T-helper 2 cell treated with Interferon-gamma antibody and Interleukin-4, amounts not matched to agents 100 ng/mL and 5 ng/mL, for 36 hours (primary cell): ENCODE results near the gene LIME1. TPM values are rescaled to one million over a fixed set of nuclear protein-coding genes. Genes with fewer than 3 reads are reported as not detected.

Experiments
- intact Hi-C: fragments of 100-400 bp; cut with micrococcal nuclease; formaldehyde crosslinking; loops from one replicate; pipeline ENCODE4 v1.15.1; 2023
- total RNA-seq: library from RNA; stranded (reverse); gene quantifications from 2 replicates; pipeline ENCODE4 v1.2.3, GENCODE V29; 2022

LIME1 gene, protein sequence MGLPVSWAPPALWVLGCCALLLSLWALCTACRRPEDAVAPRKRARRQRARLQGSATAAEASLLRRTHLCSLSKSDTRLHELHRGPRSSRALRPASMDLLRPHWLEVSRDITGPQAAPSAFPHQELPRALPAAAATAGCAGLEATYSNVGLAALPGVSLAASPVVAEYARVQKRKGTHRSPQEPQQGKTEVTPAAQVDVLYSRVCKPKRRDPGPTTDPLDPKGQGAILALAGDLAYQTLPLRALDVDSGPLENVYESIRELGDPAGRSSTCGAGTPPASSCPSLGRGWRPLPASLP
- total RNA-seq, result 185 and 193 TPM in 2 replicates

DNA sequence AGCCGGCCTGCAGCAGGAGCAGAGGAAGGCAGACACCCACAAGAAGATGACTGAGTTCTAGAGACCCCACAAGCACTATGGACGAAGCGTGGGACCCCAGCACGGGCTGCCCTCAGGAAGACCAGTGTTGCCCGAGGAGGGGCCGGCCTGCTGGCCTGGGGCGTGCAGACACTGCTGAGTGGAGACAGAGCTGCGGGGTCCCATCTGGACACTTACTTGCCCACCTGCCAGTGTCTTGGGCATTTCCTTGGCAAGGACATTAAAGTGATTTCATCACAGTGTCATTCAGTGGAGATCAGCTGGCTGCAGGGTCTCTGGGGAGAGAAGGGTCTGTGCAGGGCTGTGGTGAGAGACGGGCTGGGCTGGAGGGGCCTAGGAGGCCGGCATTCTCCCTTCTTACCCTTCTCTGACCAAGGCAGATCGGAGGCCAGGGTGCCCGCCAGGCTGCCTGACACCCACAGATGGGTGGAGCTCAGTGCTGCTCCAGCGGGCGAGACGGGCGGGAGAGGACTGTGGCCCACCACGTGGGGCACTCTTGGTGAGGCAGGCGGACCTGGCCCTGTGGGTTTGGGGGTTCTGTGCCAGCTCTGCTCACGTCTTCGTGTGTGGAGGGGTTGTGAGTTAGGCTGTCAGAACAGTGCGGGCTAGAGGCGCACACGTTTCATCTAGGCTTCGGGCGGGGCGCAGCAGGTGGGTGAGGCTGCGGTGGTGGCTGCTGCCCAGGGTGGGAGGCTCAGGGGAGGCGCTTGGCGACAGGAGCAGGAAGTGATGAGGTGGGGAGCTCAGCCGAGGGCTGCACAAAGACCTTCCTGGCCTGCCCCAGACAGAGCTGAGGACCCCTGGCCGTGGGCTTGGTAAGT lies at the start of gene LIME1:
TSS of gene LIME1 (plus strand) at position 806 of the 860 bp plus-strand sequence. CDS start 886 bp downstream, outside the sequence.
- intact Hi-C loops, result loop anchor here (2.0 to 10.0 kb wide), 3 partner anchors 29 to 129 kb away; partner anchors contain the start of genes ABHD16B, ARFRP1 and TPD52L2

GRCh38 chr20:63687419-63688178 lies 48.9 kb upstream of the LIME1 start:
- intact Hi-C loops, result no loop called here

DNA sequence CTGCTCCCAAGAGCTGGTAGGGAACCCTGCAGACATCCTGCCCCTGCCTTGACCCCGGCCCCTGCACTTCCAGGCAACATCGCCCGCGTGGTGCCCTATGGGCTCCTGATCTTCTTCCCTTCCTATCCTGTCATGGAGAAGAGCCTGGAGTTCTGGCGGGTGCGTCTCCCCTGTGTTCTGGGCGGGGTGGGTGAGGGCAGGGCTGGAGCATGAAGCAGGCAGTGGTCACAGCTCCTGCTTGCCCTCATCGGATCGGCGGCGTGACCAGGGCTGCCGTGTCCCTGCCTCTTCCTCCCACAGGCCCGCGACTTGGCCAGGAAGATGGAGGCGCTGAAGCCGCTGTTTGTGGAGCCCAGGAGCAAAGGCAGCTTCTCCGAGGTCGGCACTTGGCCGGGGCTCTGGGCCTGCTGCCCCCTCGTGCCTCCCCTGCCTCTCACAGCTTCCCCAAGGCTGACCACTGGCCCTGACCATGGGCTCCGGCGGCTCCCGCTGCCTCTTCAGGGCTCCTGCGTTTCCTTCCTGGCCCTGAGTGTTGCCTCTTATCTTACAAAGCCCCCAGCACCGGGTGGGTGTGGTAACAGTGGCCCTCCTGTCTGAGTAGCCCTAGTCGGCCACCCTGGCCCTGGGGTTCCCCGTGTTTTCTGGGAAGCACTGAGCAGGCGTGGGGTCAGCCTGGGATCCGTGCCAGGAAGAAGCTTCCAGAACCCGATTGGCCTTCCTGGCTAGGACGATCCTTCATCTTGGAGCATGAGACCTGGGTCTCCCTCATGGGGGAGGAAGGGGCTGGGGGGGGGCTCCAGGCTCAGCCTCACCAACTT lies 48.0 kb upstream of the LIME1 start:
- intact Hi-C loops, result no loop called here

DNA sequence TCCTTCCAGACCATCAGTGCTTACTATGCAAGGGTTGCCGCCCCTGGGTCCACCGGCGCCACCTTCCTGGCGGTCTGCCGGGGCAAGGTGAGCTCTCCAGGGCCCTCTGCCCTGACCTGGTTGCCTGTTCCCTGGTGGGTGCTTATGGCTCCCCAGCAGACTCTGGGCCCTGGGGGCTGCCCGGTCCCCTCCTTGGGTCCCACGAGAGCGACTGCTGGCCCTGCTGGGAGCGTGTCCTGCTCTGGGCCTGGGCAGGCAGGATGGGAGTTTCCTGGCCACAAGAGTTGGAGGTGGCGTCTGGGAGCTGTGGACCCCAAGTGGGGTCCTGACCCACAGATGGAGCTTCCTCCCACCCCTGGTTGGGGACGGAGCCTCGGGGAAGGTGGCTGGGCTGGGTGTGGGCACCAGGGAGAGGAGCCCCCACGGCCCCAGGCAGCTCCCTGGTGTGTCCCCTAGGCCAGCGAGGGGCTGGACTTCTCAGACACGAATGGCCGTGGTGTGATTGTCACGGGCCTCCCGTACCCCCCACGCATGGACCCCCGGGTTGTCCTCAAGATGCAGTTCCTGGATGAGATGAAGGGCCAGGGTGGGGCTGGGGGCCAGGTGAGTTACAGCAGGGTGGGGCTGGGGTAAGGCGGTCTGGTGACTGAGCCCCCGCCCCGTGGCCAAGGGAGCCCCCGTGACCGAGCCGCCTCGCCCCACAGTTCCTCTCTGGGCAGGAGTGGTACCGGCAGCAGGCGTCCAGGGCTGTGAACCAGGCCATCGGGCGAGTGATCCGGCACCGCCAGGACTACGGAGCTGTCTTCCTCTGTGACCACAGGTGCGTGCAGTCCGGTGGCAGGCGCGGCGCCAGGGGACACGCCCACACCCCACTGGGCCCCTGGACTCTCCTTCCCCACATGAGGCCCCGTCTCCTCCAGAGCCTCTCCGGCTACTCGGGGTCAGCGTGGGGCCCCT lies 47.1 kb upstream of the LIME1 start:
- intact Hi-C loops, result no loop called here

GRCh38 chr20:63690003-63690897 lies 46.2 kb upstream of the LIME1 start:
- intact Hi-C loops, result no loop called here

GRCh38 chr20:63690898-63691710 lies 45.4 kb upstream of the LIME1 start:
- intact Hi-C loops, result no loop called here

DNA sequence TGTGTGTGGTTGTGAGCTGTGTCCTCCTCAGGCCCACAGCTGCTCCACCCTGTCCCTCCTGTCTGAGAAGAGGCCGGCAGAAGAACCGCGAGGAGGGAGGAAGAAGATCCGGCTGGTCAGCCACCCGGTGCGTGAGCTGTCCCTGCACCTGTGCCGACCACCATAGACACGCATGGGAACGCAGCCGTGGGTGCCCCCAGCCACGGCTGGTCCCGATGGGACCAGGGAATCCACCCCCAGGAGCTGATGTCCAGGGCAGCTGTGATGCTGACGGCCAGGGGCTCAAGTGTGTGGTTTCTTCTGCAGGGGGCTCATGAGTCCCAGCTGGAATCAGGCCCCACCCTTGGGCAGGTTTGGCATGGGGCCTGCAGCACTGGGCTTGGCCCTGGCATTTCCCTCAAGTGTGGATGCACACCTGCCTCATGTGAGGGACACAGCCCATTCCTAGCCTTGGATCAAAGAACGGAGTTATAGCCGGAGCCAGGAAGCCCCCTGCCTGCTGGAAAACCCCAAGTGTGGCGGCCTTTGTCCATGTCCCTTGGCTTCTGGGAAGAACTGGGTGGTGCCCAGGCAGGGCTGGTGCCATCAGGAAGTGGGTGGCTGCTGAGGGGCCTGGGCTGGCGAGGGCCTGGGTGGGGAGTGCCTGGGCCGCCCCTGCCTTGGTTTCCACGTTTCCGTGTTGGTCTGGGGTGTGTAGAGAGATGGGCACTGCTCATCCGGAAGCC lies 44.6 kb upstream of the LIME1 start:
- intact Hi-C loops, result no loop called here

GRCh38 chr20:63692436-63693082 lies 43.9 kb upstream of the LIME1 start:
- intact Hi-C loops, result no loop called here

DNA sequence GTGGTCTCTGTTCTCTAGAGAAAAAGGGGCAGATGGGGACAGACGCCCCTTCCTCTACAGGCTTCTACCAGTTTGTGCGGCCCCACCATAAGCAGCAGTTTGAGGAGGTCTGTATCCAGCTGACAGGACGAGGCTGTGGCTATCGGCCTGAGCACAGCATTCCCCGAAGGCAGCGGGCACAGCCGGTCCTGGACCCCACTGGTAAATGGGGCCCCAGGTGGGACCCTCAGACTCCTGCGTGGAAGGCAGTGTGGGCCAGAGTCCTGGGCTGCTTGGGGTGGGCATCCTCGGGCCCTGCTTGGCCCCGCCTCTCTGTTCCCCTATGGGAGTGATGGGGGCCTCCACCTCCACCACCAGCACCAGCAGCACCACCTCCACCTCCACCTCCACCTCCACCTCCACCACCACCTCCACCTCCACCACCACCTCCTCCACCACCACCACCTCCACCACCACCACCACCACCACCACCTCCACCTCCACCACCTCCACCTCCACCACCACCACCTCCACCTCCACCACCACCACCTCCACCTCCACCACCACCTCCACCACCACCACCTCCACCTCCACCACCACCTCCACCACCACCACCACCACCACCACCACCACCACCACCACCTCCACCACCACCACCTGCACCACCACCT lies 43.3 kb upstream of the LIME1 start:
- intact Hi-C loops, result no loop called here

DNA sequence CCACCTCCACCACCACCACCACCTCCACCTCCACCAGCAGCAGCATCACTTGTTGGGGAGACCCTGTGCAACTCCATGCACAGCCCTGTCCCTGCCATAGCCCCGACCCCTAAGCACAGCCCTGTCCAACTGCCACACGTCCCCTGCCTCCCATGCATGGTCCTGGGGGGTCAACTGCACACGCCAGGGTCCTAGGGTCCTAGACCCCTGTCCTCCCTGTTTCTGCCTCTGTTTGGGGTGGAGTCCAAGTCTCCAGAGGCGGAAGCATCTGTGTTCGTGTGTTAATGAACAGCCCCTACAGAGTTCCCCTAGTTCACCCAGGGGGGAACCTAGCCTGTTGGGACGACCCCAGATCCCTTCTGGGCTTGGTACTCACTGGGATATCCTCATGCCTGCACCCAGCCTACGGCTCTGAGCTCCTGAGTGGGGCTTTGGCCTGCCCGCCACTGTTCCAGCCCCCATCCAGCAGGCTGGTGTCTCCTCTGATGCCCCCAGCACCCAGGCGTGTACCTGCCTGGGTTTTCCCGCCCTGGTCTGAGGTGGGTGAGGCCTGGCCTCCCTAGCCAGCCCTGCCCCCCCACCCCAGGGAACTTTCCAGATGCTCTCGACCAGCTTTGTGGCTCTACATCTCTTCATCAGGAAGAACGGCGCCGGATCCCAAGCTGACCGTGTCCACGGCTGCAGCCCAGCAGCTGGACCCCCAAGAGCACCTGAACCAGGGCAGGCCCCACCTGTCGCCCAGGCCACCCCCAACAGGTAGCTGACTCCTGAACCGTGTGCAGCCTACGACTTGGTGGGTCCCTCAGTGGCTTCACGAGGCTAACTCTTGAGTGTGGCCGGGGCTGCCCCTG lies 42.5 kb upstream of the LIME1 start:
- intact Hi-C loops, result no loop called here

- intact Hi-C loops, result no loop called here
Observed at GRCh38 chr20:63694584-63695423, 41.7 kb upstream of the LIME1 start.

DNA sequence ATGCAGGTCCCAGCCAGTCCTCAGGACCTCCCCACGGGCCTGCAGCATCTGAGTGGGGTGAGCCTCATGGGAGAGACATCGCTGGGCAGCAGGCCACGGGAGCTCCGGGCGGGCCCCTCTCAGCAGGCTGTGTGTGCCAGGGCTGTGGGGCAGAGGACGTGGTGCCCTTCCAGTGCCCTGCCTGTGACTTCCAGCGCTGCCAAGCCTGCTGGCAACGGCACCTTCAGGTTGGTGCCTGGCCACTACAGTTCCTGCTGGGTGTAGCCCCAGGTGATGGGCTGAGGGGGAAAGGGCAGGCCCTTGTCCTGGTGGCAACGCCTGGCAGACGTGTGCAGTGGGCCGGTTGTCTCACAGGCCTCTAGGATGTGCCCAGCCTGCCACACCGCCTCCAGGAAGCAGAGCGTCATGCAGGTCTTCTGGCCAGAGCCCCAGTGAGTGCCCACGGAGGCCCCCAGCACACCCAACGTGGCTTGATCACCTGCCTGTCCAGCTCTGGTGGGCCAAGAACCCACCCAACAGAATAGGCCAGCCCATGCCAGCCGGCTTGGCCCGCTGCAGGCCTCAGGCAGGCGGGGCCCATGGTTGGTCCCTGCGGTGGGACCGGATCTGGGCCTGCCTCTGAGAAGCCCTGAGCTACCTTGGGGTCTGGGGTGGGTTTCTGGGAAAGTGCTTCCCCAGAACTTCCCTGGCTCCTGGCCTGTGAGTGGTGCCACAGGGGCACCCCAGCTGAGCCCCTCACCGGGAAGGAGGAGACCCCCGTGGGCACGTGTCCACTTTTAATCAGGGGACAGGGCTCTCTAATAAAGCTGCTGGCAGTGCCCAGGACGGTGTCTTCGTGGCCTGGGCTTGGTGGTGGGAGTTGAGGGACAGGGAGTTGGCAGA lies 40.8 kb upstream of the LIME1 start:
- intact Hi-C loops, result no loop called here

DNA sequence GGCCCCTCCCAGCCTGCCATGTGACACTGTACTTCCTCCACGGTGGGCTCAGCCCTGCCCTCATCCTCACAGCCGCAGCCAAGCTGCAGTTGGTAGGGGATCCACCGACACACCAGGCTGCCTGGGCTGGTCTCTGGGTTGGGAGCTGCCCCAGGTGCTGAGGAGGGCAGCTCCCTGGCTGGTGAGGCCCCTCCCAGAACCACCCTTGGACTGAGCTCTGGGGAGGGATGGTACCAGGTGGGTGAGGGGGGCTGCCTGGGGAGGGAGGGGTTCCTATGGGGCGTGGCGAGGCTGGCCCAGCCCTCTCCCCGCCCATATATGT lies 40.2 kb upstream of the LIME1 start:
- intact Hi-C loops, result no loop called here
